Measurements from ENCODE around the gene C10orf71.

The C10orf71 gene

GRCh38 chr10:49260644-49261296 lies 38.2 kb upstream of the C10orf71 start (continued):
- no peak for TF ChIP-seq PPARA (CRISPR knock-in tag; IDR thresholded peaks at IDR 0.05; ENCODE audit: borderline replicate concordance)
- TF ChIP-seq CSRNP3 (CRISPR knock-in tag; IDR thresholded peaks at IDR 0.05), result no peak
- TF ChIP-seq TCF4 (CRISPR knock-in tag; IDR thresholded peaks at IDR 0.05; ENCODE audit: borderline replicate concordance), result no peak
- no peak for TF ChIP-seq ZFP3 (CRISPR knock-in tag; IDR thresholded peaks at IDR 0.05)
- no peak for TF ChIP-seq ZNF8 (CRISPR knock-in tag; IDR thresholded peaks at IDR 0.05)
- no peak for TF ChIP-seq SNAI2 (CRISPR knock-in tag; IDR thresholded peaks at IDR 0.05)
- TF ChIP-seq ZC3H10 (CRISPR knock-in tag; IDR thresholded peaks at IDR 0.05), result no peak

- ATAC-seq, result no peak
- TF ChIP-seq BACH2 (CRISPR knock-in tag; IDR thresholded peaks at IDR 0.05; ENCODE audit: borderline replicate concordance) (no peak), ZNF565 (CRISPR knock-in tag; conservative IDR thresholded peaks at IDR 0.05; ENCODE audit: low read depth) (no peak), SNAI2 (CRISPR knock-in tag; IDR thresholded peaks at IDR 0.05) (no peak), ZFP3 (CRISPR knock-in tag; IDR thresholded peaks at IDR 0.05) (no peak), ARNTL (CRISPR knock-in tag; IDR thresholded peaks at IDR 0.05; ENCODE audit: borderline replicate concordance, low read depth) (no peak), TCF4 (CRISPR knock-in tag; IDR thresholded peaks at IDR 0.05; ENCODE audit: borderline replicate concordance) (no peak), PPARA (CRISPR knock-in tag; IDR thresholded peaks at IDR 0.05; ENCODE audit: borderline replicate concordance) (no peak)
Measured at GRCh38 chr10:49263591-49263990, 35.4 kb upstream of the C10orf71 start.

GRCh38 chr10:49264177-49264677 lies 34.7 kb upstream of the C10orf71 start:
- no peak for ATAC-seq
- no peak for TF ChIP-seq BACH2 (CRISPR knock-in tag; IDR thresholded peaks at IDR 0.05; ENCODE audit: borderline replicate concordance)

GRCh38 chr10:49265885-49266284 lies 33.1 kb upstream of the C10orf71 start:
- ATAC-seq, result no peak

More at GRCh38 chr10:49265885-49266284, 33.1 kb upstream of the C10orf71 start:
- no peak for TF ChIP-seq ISL1 (CRISPR knock-in tag; IDR thresholded peaks at IDR 0.05)
- TF ChIP-seq TCF4 (CRISPR knock-in tag; IDR thresholded peaks at IDR 0.05; ENCODE audit: borderline replicate concordance), result no peak
- TF ChIP-seq ZNF70 (CRISPR knock-in tag; IDR thresholded peaks at IDR 0.05), result no peak
- no peak for TF ChIP-seq TSHZ2 (CRISPR knock-in tag; IDR thresholded peaks at IDR 0.05)
- no peak for TF ChIP-seq ZFP3 (CRISPR knock-in tag; IDR thresholded peaks at IDR 0.05)
- no peak for TF ChIP-seq CREB5 (CRISPR knock-in tag; IDR thresholded peaks at IDR 0.05; ENCODE audit: low read depth)
- TF ChIP-seq SNAI2 (CRISPR knock-in tag; IDR thresholded peaks at IDR 0.05), result no peak
- no peak for TF ChIP-seq CSRNP3 (CRISPR knock-in tag; IDR thresholded peaks at IDR 0.05)
- TF ChIP-seq ZFP30 (CRISPR knock-in tag; IDR thresholded peaks at IDR 0.05), result no peak
- no peak for TF ChIP-seq ZNF8 (CRISPR knock-in tag; IDR thresholded peaks at IDR 0.05)
- TF ChIP-seq ZC3H10 (CRISPR knock-in tag; IDR thresholded peaks at IDR 0.05), result no peak
- TF ChIP-seq CSDC2 (CRISPR knock-in tag; IDR thresholded peaks at IDR 0.05), result no peak
- no peak for TF ChIP-seq ESRRG (CRISPR knock-in tag; IDR thresholded peaks at IDR 0.05)
- TF ChIP-seq PPARA (CRISPR knock-in tag; IDR thresholded peaks at IDR 0.05; ENCODE audit: borderline replicate concordance), result no peak
- no peak for TF ChIP-seq OSR1 (CRISPR knock-in tag; IDR thresholded peaks at IDR 0.05)
- no peak for TF ChIP-seq POU6F1 (CRISPR knock-in tag; IDR thresholded peaks at IDR 0.05; ENCODE audit: borderline replicate concordance, low read depth)

Data from SK-N-SH treated with all-trans-retinoic acid at 6 μM for 48 hours (cell line).